Activated gamma-delta T cell treated with anti-CD3 and anti-CD28 coated beads, Interleukin-2, amount 50 U/mL, for 16 hours (primary cell): ENCODE measurements around the gene RBCK1.
"Not testable (repeated sequence)": the region's sequence is repeated elsewhere in the genome, so short reads cannot be mapped to it uniquely, and the experiment has no call there.

ENCODE experiments used
- DNase-seq: peaks from one replicate; pipeline ENCODE4 v3.0.0-alpha.2; 2020; ENCODE audit warnings: low read depth

The RBCK1 gene

GRCh38 chr20:437787-438486, 29.8 kb downstream of the RBCK1 start:
- no peak for DNase-seq

- peak; percentile 45 for DNase-seq
These were observed 30.7 kb downstream of the RBCK1 start for GRCh38 chr20:438571-439469.

GRCh38 chr20:440148-440547, 32.0 kb downstream of the RBCK1 start:
- no peak for DNase-seq

- no peak for DNase-seq
These were observed 32.5 kb downstream of the RBCK1 start for GRCh38 chr20:440636-441035.

GRCh38 chr20:443223-443775, 35.2 kb downstream of the RBCK1 start:
- no peak for DNase-seq

- DNase-seq: no peak
These were observed 36.0 kb downstream of the RBCK1 start for GRCh38 chr20:444117-444516.

- DNase-seq: no peak
These were observed 36.8 kb downstream of the RBCK1 start for GRCh38 chr20:444862-445426.

DNA sequence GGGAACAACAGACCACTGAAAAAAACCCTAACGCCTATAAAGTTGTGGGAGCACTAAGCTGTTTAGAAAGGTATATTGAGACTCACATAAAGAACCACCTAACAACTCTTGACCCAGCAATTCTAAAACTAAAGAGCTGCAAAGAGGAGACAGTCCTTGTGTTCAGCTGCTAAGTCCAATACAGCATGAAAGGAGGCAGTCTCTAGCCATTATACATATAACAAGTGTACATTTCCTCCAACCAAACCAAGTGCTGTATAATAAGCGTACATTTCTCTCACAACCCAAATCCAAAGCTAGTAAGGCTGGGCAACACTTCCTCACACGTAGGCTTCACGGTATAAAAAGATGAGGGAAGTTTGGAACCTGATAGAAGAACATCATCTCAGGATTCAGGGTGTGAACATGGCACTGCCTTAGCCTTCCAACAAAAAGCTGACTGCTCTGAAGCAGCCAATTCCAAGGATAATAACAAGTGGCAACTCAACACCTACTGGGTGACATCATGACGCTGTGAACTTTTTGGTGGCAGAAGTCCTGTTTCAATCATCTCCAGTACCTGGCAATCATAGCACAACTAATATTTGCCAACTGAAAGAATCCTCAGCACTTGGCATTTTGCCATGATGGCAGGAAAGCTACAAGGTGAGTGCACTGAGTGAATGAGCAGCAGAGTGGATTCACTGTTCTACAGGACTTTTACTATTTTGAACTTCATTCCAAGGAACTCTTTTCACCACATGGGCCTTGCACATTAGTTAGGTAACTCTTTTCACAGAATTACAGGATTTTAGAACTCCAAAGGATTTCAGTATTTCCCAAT, 37.6 kb downstream of the RBCK1 start:
- no peak for DNase-seq

DNA sequence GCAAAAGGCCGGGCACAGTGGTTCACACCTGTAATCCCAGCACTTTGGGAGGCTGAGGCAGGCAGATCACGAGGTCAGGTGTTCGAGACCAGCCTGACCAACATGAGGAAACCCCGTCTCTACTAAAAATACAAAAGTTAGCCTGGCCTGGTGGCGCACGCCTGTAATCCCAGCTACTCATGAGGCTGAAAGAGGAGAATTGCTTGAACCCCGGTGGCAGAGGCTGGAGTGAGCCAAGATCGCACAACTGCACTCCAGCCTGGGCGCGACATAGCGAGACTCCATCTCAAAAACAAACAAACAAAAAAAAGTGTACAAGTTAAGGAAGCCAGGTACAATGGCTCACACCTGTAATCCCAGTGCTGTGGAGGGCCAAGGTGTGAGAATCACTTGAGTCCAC, 43.9 kb downstream of the RBCK1 start:
- DNase-seq: not testable (repeated sequence)

GRCh38 chr20:454951-455350, 46.9 kb downstream of the RBCK1 start:
- DNase-seq: no peak

GRCh38 chr20:458776-459175, 50.7 kb downstream of the RBCK1 start:
- DNase-seq: no peak

- no peak for DNase-seq
These were observed 52.1 kb downstream of the RBCK1 start for GRCh38 chr20:460180-460579.

GRCh38 chr20:460707-461106, 52.6 kb downstream of the RBCK1 start:
- no peak for DNase-seq

DNA sequence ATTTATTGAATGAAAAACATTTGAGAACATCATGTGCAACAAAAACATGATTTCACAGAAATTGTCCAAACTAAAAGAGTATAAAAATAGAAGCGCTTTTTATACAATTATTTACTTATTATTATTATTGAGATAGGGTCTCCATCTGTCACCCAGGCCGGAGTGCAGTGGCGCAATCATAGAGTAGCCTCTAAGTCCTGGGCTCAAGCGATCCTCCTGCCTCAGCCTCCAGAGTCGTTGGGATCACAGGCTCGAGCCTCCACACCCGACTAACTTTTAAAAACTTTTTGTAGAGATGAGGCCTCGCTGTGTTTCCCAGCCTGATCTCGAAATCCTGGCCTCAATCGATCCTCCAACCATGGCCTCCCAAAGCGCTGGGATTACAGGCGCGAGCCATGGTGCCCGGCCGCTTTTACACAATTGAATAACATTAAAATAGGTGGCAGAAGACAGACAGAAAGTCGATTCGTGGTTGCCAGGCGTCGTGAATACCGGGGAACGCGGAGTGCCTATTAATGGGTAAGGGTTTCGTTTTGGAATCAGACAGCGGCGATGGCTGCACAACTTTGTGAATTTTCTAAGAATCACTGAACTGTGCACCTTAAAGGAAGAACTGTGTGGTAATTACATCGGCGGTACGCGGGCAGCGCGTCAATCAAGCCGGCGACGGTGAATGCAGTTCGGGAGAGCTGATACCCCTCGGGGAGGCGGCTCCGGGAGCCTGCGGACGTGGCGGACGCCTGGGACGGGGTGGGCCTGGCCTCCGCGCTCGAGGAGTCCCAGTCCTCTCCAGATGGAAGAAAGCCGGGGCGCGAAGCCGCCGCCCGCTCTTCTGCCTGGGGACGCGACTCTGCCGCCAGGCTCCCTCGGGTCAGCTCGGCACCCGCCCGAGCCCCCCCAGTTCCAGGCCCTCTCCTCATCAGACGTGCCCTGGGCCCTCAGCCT, 53.4 kb downstream of the RBCK1 start:
- DNase-seq: peak; percentile 22

GRCh38 chr20:462199-462991, 54.3 kb downstream of the RBCK1 start, which contains the start of gene TBC1D20:
Gene TBC1D20, minus strand, starts transcription at chr20:462533. Its CDS starts 128 bp downstream, at chr20:462405.
- DNase-seq: peak; percentile 76

DNA sequence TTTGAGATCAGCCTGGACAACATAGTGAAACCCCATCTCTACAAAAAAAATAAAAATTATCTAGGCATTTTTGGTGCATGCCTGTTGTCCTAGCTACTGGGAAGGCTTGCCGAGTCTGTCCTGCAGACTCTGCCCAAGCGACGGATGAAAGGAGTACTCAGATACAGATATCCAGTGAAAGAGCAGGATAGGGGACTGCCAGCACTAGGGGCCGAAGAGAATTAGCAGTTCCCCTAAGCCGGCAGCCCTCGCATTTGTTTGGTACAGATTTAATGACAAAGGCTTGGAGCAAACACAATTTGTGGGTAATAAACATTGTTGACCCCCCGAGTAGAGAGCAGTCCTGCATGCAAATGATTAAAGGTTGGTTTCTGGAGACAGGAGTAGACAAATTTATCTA, 59.7 kb downstream of the RBCK1 start:
- no peak for DNase-seq

DNA sequence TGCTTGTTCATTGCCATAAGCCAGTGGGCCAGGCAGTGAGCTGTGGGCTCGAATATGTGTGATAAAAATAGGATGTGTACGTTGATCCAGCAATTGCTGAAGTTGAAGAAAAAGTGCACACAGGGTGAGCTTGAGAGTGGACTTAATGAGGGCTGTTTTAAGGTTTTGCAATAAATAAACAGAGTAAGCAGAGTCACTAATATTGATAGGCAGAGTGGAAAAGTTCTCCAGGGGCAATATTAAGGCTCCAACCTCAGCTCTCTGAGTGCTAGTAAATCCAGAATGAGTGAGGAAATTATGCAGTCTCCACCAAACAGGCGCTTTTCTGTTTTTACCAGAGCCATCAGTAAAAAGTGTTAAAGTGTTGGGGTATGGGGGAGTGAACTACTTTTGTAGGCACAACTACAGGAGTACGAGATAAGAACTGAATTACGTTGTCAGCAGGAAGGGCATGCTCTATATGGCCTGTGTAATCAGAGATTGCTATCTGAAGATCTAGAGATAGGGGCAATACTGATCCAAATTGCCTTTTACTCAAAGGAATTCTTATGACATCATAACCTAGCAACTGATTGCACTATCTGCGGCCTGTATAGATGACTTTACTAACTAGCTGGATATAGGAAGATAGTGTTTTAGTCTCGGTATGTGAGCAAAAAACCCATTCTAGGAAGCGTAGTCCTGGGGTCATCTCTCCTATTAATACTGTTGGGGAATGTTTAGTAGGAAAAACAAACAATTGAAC, 61.8 kb downstream of the RBCK1 start:
- no peak for DNase-seq

DNA sequence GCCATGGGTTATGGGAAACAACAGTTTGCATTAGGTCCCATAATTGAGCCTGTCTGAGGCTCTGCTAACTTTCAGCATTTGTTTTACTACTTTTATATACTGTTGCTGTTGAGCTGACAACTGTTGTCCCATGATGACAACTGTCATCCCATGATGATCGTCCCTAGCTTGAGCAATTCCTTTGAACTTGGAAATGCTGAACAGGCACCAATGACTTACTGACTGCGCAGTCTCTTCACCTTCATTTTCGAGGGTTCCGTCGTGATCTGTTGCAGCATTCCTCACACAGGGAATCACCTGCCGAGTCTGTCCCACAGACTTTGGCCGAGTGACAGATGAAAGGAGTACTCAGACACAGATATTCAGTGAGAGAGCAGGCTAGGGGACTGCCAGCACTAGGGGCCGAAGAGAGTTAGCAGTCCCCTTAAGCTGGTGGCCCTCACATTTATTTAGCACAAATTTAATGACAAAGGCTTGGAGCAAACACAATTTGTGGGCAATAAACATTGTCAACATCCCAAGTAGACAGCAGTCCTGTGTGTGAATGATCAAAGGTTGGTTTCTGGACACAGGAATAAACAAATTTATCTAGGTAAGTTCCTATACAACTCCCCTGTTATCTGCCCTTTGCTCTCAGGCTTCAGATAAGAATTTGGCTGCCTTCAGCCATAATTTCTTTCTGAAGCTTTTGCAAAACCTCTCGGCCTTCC, 64.2 kb downstream of the RBCK1 start:
- no peak for DNase-seq
